Measurements from ENCODE around the gene RANBP17.
A peak's percentile ranks its signal among the peaks of the same experiment; 100 is the strongest.
"Not testable (repeated sequence)": the region's sequence is repeated elsewhere in the genome, so short reads cannot be mapped to it uniquely, and the experiment has no call there.

Gene RANBP17

DNA sequence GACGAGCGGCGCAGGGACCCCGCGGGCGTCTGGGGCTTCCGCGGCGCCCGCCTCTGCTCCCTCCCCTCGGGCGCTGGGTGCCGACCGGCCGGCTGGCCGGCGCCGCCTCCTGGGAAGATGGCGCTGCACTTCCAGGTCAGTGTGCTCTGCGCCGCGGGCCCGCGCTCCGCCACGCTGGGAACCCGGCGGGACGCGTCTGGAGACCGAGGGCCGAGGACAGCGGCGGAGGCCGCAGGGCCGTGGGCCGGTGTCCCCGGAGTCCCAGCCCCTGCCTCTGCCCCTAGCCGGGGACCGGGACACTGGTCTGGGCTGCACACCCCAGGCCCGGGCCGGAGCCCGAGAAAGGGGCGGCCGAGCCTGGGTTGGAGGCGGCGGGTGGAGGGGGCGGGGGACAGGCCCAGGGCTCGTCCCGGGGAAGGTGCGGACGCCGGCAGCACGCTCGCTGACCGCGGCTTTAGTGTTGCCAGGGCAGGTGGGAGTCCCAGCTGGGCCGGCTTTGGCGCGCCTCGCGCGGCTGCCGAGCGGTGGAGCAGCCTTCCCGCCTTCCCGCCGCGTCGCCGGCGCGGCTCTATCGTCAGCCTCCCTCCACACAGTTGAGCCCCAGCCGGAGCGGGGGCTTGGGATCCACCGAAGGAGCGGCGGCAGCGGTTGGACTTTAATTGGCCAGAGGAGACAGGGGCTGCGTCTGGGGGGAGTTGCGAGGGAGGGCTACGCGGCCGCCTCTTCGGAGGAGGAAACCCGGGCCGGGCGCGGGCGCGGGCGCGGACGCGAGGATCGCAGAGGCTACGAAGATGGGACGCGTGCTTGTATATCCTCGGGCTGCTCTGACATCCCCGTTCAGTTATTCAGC, at the start of gene RANBP17:
Gene RANBP17, plus strand, starts transcription at position 102 of the 850 bp plus-strand sequence.
- DNase-seq, result peak; percentile 40 to 73

GRCh38 chr5:170813231-170813630, 48.6 kb upstream of the RANBP17 start:
- no peak for DNase-seq

GRCh38 chr5:170817195-170817594, 44.6 kb upstream of the RANBP17 start:
- DNase-seq, result no peak

- DNase-seq, result no peak
Observed at GRCh38 chr5:170818232-170818631, 43.6 kb upstream of the RANBP17 start.

- no peak for DNase-seq
Observed at GRCh38 chr5:170819824-170820223, 42.0 kb upstream of the RANBP17 start.

DNA sequence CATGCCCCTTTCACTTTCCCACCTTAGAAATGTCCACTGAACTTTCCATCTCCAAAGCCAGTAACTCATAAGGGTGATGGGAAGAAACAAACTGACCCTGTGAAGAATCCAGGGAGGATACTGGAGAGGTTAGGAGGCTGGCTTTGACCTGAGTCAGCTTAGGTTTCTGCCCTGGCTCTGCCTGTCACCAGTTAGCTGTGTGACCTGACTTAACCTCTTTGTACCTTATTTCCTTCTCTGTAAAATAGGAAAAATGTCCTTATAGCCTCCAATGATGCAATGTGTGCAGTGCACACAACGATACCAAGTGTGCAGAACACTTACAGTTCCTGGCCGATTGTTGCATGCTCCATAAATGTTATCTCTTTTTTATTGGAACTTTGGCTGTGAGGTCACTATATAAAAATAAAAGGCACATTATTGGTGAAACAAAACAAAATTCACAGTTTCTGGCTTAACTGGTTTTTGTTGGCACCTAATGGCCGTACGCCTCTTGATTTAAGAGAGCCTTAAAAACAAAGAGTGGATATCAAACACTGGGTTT, 40.5 kb upstream of the RANBP17 start:
- DNase-seq, result no peak

DNA sequence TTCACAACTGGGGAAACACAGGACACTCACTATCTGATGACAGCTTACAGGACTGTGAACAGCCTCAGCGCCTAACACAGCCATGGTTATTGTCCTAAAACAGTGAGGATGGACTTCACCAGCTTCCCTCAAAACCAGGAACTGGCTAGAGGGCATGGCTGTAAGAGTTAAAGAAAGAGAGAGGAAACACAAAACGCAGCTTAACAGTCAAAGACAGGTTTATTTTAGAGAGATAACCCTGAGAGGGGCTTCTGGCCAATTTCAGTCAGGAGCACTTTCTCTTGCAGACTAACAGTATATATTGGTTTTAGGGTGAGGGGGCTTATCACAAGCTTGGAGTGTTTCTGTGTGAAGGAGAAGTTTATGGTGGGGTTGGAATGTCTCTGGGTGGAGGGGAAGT, 35.7 kb upstream of the RANBP17 start:
- no peak for DNase-seq

GRCh38 chr5:170832241-170832640, 29.6 kb upstream of the RANBP17 start:
- DNase-seq, result no peak

DNA sequence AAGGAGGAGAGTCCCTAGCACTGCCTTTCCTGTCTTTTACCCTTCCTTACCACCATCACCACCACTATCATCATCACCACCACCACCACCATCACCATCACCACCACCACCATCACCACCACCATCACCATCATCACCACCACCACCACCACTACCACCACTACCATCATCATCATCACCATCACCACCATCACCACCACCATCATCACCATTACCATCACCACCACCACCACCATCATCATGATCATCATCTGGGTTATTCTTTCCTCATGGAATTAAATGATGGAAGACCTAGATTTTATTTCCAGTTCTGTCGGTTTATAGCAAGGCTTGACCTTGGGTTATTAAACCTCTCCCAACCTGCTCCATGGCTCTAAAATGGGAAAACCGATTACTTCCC, 27.8 kb upstream of the RANBP17 start:
- DNase-seq, result not testable (repeated sequence)

- no peak for DNase-seq
Observed at GRCh38 chr5:170836226-170836625, 25.6 kb upstream of the RANBP17 start.

- no peak for DNase-seq
Observed at GRCh38 chr5:170843870-170844269, 17.9 kb upstream of the RANBP17 start.

DNA sequence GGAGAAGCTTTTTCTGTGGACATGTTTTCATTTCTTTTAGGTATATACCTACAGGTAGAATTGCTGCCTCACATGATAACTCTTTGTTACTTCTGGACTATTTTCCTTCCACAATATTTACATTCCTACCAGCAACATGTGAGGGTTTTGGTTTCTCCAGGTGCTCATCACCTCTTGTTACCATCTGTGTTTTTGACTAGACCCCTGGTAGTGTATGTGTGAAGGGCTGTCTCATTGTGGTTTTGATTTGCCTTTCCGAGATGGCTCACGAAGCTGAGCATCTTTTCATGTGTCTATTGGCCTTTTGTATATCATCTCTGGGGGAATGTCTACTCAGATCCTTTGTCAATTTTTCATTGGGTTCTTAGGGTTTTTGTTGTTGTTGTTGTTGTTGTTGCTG, 17.2 kb upstream of the RANBP17 start:
- no peak for DNase-seq

DNA sequence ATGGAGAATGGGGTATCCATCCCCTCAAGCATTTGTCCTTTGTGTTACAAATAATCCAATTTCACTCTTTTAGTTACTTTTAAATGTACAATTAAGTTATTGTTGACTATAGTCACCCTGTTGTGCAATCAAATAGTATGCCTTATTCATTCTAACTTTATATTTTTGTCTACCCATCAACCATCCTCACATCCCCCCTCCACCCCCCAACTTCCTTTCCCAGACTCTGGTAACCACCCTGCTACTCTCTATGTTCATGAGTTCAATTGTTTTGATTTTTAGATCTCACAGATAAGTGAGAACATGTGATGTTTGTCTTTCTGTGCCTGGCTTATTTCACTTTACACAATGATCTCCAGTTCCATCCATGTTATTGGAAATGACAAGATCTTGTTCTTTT, 15.4 kb upstream of the RANBP17 start:
- DNase-seq, result no peak

DNA sequence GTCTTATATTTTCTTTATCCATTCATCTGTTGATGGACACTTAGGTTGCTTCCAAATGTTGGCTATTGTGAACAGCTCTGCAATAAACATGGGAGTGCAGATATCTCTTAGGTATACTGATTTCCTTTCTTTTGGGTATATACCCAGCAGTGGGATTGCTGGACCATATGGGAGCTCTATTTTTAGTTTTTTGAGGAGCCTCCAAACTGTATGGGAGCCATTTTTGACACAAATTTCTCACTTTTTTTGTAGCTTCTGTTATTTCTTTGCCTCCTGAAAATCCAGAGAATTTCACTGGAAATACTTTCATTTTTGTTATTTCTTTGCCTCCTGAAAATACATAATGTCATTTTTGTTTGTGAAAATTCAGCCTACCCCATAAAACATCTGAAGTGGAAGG, 15.0 kb upstream of the RANBP17 start:
- DNase-seq, result no peak

- no peak for DNase-seq
Observed at GRCh38 chr5:170848033-170848432, 13.8 kb upstream of the RANBP17 start.

DNA sequence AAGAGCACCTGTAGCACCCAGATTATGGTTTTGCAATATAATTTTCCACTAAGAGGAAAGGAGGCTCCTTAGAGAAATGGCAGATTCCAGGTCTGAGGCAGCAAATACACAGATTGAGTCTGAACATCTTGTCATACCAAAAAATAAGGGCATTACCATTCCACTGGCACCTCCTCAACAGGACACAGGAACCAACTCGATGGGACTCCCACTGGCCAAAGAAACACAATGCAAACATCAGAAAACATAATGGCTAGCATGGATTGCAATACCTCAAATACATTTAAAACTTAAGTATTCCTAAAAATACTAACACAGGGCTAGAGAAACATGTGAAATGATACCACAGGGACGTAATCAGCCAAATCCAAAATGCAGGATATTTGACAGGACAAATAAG, 12.4 kb upstream of the RANBP17 start:
- no peak for DNase-seq

- DNase-seq, result no peak
Observed at GRCh38 chr5:170854566-170854965, 7.3 kb upstream of the RANBP17 start.

GRCh38 chr5:170857066-170857465, 4.8 kb upstream of the RANBP17 start:
- DNase-seq, result no peak

DNA sequence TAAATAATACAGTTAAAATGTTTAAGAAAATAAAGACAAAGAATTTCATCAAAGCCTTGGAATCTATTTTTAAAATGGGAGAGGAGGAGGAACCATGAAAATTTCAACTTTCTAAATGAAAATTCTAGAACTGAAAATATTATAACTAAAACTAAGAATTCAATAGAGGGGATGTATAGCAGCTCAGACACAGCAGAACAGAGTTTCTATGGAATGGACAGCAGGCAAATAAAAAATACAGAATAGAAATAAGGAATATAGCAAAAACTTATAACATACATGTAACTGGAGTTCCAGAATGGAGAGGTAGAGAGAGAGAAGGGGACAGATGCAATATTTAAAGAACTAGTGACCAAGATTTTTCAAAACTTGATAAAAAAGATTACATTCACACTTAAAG, 1.4 kb upstream of the RANBP17 start:
- no peak for DNase-seq

DNA sequence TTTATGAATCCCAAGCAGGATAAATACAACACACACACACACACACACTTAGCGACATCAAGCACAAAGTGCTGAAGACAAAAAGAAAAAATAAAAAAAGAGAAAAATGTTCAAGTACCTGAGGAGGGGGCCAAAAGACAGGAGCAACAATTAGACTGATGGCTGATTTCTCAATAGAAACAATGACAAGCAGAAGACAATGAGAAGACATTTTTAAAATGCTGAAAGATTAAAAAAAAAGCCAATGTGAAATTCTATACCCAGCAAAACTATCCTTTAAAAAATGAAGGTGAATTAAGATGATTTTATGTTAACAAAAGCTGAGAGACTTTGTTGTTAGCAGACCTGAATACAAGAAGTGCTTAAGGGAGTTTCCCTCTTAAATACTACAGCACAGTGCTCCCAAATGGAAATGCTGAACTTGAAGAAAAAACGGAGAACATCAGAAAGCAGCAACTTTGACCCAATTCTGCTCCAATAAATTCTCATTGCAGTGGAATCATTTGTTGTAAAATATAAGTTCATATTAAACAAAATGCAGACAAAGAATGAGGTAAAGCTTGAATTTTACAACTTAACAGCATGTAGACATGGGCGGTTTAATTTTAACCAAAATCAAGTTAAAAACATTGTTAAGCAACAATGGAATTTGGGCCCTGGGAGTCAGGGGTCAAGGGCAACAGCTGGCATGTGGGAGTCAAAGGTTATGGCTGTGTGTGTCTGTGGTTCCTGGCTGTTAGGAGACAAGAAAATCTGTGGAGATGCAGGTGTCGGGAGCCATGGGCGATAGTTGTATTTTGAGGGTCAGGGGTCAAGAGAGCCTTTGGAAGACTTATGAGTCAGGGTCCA, 776 bp upstream of the RANBP17 start:
- DNase-seq, result no peak

GRCh38 chr5:170861667-170861916, 226 bp upstream of the RANBP17 start:
- DNase-seq, result no peak

- DNase-seq, result no peak
Observed at GRCh38 chr5:170863646-170864045, 1.8 kb downstream of the RANBP17 start.

DNA sequence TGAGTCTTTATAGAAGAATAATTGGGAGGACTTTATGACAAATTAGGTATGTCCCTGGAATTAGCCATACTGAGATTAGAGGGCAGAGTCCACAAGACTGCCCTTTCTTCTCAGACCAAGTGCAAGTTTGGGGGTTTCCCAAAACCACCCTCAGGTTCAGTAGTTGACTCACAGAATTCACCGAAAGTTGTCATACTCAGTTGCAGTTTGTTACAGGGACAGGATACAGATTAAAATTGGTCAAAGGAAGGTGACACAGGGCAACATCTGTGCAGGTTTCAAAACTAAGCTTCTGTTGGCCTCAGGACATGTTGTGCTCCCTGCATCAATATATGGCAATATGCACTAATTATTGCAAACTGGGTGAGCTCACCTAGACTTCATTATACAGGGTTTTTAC, 3.8 kb downstream of the RANBP17 start:
- no peak for DNase-seq

DNA sequence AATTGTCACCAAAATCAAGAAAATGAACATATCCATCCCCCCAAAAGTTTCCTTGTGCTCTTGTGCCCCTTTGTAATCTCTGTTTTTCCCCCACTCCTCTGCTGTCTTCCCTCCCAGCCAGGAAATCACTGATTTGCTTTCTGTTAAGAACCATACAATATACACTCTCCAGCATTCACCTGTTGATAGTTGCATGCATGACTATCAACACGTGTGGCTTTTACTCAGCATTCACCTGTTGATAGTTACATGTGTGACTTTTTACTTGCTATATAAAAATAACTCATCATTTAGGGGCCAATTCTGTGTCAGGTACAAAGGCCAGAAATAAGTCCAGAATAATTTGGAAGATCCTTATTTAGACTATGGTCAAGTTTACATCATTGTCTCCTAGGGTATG, 6.0 kb downstream of the RANBP17 start:
- no peak for DNase-seq
